Hematopoietic multipotent progenitor cell treated with erythropoietin and hydrocortisone succinate and interleukin-3 and kit ligand, for 15 days (in vitro differentiated cells): ENCODE results near the gene PRKCD.
A peak's percentile ranks its signal among the peaks of the same experiment; 100 is the strongest.

Experiments used
- DNase-seq: peaks from one replicate; pipeline ENCODE4 v3.0.0-alpha.2; 2015; ENCODE audit warnings: low spot score

The PRKCD gene

DNA sequence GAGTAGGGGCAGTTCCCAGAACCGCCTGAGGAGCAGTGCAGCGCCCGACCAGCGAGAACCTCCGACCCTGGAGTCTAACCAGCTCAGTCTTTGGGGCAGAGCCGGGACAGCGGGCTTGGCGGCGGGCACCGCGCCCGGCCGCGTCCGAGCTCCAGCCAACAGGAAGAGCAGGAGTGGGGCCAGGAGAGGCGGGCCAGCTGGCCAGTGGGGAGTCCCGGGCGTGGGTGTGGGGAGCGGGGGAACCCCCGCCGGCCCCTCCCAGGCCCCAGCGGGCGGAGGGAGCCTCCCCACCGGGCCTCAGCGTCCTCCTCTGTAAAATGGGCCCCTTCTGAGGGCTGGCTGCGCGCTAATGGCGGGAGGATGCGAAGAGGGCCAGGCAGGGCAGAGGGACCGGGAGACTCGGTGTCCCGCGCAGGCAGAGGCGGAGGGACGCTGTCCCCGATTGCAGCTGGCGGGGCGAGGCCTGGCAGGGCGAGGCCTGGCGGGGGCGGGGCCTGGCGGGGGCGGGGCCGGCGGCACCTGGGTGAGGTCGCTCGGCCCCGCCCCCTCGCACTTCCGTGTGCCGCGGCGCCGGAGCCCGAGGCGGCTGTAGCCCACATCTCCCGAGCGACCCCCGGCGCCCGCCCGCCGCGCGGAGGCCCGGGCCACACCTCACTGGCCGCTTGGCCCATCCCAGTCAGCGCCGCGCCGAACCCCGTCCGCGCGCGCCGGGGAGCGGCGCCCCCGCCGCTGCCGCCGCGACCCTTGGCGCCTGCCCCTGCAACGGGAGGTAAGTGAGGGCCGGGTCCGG is at the start of gene PRKCD:
Gene PRKCD, plus strand, starts transcription at position 550 of the 790 bp plus-strand sequence. CDS start 17,214 bp downstream, outside the sequence.
- peak; percentile 83 for DNase-seq

DNA sequence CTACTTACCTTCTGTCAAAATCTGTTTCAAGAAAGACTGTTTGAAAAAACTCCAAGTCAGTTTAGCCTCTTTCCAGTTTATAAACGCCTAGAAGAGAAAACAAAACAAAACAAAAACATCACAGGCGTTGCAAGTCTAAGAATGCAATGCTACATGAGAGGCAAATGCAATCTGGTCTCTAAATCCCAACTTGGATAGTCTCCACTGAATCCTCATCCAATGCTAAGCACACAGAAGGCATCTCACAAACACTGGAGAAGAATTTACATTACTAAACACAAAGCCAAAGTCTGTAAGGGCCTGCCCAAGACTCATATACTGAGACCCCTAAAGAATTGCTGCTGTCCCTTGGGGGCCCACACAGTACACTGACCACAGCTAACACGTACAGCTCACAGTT is 49.2 kb upstream of the PRKCD start:
- DNase-seq = no peak

DNA sequence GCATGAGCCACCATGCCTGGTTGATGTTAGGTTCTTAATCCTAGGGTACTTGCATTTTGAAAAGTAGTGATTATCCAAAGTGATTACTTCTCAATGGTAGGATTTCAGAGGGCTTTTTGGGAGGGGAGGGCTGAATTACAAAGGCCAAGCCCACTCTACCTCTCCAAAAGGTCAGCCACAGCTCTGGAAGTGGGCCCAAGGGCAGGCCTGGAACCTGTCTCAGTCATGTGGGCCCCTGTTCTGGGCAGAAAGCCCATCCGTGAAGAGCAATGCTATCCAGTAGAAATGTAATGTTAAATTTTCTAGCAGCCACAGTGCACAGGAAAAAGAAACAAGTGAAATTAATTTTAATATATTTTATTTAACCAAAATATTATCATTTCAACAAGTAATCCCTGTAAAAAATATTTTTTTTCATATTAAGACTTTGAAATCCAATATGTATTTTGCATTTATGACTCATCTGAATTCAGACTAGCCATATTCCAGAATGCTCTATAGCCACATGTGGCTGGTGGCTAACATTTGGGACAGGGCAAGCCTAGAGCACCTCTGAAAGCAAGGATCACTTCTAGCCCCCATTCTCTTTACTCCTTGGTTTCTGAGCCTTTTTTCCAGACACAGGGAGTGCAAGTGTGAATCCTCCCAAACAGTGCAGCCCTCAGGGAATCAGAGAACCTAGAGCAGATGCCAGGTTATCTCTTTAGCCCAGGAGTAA is 47.6 kb upstream of the PRKCD start:
- DNase-seq = no peak

DNA sequence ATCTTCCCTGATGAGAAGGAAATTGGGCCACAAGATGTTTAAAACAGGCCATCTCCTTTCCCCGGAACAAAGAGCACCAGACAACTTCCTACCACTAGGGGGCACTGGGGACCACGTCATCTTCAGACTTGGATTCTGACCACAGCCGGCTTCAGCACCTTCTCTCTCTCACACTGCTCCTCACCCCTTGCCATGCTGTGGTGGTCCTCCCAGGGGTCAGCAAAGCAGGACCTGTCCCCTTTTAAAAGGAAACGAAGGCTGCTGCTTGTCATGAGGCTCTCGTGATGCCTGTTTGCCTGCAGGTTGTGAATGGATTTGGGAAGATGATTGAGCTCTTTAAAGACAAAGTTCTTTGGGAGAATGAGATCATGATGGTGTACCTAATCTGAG is 47.0 kb upstream of the PRKCD start:
- peak; percentile 87 for DNase-seq

GRCh38 chr3:53114412-53115074 is 46.5 kb upstream of the PRKCD start:
- DNase-seq = no peak

DNA sequence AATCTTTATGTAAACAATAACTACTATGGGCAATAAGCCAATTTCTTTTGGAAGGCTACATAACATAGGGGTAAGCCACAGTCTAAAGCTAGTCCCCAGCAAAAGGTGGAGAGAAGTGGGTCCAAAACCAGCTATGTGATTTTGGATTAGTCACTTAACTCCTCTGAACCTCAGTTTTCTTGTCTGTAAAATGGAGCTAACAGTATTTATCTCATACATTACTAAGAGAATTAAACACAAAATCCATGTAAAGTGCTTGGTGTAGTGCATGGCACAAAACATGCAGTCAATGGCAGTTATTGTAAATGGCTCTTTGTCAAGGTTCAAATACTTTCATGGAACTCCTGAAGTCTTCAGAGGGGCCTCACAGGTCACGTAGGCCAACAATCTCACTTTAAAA is 44.1 kb upstream of the PRKCD start:
- no peak for DNase-seq

DNA sequence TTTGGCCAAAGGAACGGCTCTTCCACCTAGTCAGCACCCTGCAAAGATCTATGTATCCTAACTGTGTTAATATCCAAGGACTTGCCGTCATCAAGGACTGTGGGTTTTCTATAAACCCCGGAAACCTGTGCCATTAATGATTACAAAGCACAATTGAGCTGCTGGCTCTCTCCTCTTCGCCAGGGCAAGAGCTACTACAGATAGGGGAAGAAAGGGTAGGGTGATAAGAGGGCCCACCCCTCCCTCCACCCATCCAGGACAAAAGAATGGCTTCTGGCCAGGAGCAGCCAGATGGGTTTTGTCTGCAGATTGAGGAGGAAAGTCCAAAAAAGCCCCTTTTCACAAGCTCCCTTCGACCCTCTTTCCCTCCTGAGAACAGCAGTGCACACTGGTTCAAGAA is 40.7 kb upstream of the PRKCD start:
- DNase-seq = peak; percentile 37

DNA sequence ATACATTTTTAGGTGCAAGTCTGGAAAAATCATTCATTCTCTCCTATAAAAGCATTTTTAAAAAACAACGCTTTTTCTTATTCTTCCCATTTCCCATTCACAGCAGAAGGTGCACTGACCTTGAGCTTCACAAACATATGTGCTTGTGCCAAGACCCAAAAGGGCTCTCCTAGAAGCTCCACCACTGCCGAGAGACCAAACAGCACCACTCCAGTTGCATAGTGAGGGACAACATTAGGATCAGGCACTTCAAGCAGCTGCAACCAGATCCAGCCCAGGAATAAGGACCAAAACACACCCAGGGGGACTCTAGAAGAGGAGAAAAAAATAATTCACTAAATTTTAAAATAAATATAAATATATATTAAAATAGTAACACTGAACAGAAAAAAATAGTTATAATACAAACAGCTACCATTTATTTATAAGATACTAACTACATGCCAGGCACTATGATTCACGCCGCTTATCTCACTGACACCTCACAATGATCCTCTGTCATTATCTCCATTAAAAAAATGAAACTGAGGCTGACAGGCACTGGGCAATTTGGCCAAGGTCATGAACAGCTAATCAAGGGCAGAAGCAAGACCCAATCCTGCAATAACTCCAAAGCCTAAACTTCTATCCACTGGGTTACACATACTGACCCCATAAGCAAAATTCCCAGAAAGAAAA is 38.6 kb upstream of the PRKCD start:
- DNase-seq = no peak

DNA sequence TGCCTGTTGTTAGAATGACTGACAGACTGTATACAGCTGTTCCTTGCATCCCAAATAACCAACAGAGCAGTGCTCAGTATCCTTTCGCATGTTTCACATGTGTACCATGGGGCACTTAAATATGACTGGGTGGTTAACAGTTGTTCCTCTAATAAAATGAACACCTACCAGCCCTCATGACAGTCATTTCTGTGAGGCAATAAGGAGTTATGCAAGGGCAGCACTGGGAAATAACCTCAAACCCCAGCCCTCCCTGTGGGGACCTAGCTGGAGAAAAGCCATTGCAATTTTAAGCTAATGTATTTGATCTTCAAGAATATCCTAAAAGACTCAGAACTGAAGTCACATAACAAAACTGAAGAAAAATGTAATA is 38.1 kb upstream of the PRKCD start:
- no peak for DNase-seq

- no peak for DNase-seq
These were observed 37.5 kb upstream of the PRKCD start for GRCh38 chr3:53123510-53123909.

DNA sequence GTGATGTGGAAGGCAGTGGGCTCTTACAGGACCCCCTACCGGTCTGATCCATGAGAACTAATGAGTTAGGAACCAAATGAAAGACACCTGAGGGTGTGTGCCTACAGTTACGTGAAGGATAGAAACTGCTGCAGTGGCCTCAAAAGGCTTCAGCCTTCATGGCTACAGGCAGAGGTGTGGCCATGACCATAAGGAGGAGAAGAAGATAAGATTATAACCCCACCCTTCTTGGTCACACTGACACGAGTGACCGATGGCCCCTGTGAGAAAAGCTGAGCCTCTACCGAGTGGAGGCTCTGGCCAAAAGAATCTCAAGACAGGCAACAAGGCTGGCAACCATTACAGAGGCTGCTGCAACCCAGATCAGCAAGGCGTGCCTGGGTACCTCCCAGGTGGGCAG is 37.1 kb upstream of the PRKCD start:
- DNase-seq = no peak

GRCh38 chr3:53126601-53127000 is 34.4 kb upstream of the PRKCD start:
- DNase-seq = no peak

DNA sequence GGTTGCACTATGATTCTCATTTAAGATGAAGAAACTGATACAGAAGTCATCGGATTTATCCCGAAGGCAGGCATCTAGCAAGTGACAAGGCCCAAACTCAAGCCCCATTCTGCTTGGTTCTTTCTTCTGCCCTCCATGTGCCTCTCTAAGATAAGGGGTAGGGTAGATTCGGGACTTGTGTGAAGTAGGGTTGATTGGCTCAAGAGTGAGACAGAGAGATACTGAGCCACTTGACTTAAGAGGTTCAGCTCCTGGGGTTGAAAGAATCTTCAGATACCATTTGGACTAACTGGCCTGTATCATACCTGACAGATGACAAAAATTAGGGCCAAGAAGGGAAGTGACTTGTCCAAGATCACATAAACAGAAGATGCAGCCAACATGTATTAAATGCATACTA is 31.7 kb upstream of the PRKCD start:
- DNase-seq = peak; percentile 89

GRCh38 chr3:53130179-53131061 is 30.6 kb upstream of the PRKCD start, which contains the start of gene RFT1:
Gene RFT1 (minus strand): TSS chr3:53130435. CDS start chr3:53130400, 35 bp downstream.
- peak; percentile 98 for DNase-seq

DNA sequence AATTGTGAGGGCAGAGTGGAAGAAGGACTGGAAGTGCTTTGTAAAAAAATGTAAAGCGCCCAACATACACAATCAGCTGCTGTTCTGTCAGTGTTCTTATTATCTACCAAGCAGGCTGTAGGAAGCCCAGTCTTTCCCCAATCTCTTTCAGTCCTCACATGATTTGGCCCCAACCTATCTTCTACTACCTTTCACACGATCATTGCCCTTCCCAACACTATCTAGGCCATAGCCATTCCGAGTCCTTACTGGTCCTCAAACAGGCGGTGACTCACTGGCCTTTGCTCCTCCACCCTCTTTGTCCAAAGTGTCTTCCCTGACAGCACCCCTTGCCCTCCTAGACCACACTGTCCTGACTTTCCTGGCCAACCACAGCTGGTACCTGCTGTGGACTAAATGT is 29.9 kb upstream of the PRKCD start:
- peak; percentile 71 for DNase-seq

DNA sequence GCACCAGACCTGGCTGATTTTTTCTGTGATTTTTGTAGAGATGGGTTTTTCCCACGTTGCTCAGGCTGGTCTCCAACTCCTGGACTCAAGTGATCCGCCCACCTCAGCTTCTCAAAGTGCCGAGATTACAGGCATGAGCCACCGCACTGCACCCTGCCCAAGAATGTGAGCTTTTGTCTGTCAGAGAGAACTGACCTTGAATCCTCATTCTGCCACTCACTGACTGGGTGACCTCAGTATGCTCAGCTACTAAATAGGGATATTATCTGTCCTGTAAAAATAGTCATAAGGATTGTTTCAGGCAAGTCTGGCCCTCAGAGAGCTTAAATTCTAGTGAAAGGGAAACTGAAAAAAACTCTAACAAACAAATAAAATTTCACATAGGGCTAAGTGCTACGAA is 28.7 kb upstream of the PRKCD start:
- no peak for DNase-seq

- DNase-seq = peak; percentile 66
These were observed 26.3 kb upstream of the PRKCD start for GRCh38 chr3:53134631-53135232.

GRCh38 chr3:53137221-53137620 is 23.8 kb upstream of the PRKCD start:
- no peak for DNase-seq

DNA sequence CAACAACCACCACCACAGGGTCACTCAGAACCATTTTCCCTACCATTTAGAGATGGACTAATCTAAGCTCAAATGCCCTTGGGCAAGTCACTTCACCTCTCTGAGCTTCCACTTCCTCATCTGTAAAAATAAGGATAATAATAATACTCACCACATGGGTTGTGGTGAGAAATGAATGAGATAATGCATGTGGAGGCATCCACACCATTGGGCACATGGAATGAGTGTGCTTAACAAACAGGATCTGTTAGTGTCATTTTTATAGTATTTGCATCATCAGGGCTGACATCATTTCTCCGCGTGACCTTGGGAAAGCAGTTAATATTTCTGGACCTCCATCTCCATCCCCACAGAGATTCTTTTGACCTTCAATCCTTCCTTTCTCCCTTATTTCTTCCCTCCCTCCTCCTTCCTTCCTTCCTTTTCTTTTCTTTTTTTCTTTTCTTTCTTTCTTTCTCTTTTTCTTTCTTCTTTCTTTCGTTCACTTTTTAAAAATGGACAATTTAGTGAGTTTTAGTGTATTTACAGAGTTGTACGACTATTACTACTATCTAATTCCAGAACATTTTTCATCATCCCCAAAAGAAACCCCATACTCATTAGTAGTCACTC is 23.1 kb upstream of the PRKCD start:
- DNase-seq = no peak
